CMK (cell line): ENCODE results near the gene TBC1D14.
"Not testable (repeated sequence)": the region's sequence is repeated elsewhere in the genome, so short reads cannot be mapped to it uniquely, and the experiment has no call there.

Experiments used
- DNase-seq: peaks from one replicate; pipeline ENCODE4 v3.0.0-alpha.2; 2010; ENCODE audit warnings: low read depth

TBC1D14 gene

GRCh38 chr4:6972911-6973310 is 63.3 kb downstream of the TBC1D14 start:
- no peak for DNase-seq

GRCh38 chr4:6974138-6974848 is 64.7 kb downstream of the TBC1D14 start:
- DNase-seq, result peak; percentile 52

DNA sequence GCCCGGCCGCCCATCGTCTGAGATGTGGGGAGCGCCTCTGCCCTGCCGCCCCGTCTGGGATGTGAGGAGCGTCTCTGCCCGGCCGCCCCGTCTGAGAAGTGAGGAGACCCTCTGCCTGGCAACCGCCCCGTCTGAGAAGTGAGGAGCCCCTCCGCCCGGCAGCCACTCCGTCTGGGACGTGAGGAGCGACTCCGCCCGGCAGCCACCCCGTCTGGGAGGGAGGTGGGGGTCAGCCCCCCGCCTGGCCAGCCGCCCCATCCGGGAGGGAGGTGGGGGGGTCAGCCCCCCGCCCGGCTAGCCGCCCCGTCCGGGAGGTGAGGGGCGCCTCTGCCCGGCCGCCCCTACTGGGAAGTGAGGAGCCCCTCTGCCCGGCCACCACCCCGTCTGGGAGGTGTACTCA is 68.2 kb downstream of the TBC1D14 start:
- not testable (repeated sequence) for DNase-seq

DNA sequence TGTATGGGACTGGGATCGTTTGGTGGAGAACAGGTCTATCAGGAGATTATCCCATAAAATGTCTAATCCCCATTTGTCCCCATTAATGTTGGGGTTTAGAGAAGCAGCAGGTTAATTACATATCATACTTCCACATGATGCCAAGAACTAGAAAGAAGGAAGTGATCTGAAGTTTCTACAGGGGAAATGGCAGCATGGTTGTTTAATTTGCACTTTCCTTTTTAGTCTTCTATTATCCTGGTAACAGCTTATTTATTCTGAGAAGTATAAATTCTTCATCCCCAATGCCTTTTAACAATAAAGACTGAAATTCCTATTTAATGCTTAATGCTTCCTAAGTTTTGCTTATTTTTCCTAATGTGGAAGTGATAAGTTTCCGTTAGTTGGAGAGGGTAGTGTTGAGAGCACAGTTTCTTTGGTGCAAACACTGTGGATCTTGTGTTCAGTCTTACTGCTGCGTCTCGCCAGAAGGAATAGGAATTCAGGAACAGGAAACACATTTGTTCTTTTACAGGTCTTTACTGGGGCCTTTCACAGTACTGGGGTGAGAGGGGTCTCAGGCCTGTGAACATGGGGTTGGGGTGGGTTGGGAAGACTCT is 74.0 kb downstream of the TBC1D14 start:
- no peak for DNase-seq

DNA sequence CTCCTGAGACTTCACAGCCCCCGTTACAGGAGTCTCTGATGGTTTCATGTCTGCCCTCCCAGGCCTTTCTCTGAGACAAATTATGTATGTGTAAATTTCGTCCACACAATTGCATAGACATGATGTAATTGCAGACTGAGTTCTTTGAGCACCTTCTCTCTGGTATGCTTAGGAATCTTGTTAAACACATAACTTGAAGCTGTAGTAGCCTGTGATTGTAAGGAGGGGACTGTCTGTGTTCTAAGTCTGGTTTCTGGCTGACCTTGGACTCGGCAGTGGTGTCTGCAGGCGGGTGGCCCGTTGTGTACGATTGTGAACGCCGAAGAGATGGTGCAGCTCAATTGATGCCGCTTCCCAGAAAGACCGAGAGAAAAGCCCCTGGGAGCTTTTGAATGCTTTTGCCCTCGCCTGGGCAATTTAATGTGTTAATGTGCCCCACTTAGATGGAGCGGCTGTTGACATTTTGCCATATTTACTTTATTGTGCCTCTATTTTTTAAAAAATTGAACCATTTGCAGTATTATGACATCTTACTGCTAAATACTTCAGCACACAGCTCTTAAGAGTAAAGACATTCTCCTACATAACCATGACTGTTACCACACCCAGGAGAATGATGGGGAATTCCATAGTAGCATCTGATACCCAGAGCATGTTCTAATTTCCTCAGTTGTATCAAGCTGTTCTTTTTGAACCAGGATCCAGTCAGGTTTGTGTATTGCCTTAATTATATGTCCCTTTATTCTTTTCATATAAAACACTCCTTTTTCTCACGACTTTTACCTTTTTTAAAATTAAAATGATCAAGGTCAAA is 75.2 kb downstream of the TBC1D14 start:
- DNase-seq, result no peak

DNA sequence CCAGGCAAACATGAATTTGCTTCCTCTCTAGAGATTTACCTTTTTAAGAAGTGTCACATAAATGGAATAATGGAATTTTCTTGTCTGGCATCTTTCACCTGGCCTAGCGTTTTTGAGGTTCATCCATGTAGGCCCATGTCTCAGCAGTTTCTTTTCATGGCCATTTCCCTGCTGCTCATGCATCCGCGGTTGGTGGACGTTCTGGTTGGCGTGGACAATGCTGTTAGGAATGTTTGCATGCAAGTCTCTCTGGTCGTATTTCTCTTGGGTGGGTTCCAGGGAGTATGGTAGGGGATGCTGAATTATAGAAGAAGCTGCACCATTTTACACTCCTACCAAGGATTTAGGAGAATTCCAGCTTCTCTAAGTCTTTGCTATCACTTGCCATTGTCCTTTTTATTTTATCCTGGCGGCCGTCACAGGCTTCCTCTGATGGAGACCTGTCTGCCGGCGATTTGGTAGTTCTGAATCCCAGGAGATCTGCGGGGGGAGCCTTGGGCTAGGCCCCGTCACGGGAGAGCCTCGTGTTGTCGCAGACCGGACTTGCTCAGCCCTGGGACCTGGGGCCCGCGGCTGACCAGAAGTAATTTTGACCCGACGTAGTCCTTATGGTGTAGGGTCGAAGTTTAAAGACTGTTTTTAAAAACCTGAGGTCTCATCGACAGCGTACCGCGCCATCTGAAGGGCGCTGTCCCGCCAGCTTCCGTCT is 76.6 kb downstream of the TBC1D14 start:
- DNase-seq, result peak; percentile 24

GRCh38 chr4:6986781-6987587 is 77.4 kb downstream of the TBC1D14 start:
- peak; percentile 79 for DNase-seq

- DNase-seq, result no peak
These were observed 77.9 kb downstream of the TBC1D14 start for GRCh38 chr4:6987588-6987961.

- DNase-seq, result peak; percentile 9
These were observed 78.5 kb downstream of the TBC1D14 start for GRCh38 chr4:6988016-6988715.

- no peak for DNase-seq
These were observed 79.8 kb downstream of the TBC1D14 start for GRCh38 chr4:6989331-6989923.

GRCh38 chr4:6990661-6991060 is 81.0 kb downstream of the TBC1D14 start:
- DNase-seq, result no peak

- no peak for DNase-seq
These were observed 81.6 kb downstream of the TBC1D14 start for GRCh38 chr4:6991249-6991648.

GRCh38 chr4:6991771-6992557 is 82.3 kb downstream of the TBC1D14 start:
- no peak for DNase-seq

- no peak for DNase-seq
These were observed 83.4 kb downstream of the TBC1D14 start for GRCh38 chr4:6992728-6993677.

GRCh38 chr4:6996481-6996880 is 86.9 kb downstream of the TBC1D14 start:
- no peak for DNase-seq

DNA sequence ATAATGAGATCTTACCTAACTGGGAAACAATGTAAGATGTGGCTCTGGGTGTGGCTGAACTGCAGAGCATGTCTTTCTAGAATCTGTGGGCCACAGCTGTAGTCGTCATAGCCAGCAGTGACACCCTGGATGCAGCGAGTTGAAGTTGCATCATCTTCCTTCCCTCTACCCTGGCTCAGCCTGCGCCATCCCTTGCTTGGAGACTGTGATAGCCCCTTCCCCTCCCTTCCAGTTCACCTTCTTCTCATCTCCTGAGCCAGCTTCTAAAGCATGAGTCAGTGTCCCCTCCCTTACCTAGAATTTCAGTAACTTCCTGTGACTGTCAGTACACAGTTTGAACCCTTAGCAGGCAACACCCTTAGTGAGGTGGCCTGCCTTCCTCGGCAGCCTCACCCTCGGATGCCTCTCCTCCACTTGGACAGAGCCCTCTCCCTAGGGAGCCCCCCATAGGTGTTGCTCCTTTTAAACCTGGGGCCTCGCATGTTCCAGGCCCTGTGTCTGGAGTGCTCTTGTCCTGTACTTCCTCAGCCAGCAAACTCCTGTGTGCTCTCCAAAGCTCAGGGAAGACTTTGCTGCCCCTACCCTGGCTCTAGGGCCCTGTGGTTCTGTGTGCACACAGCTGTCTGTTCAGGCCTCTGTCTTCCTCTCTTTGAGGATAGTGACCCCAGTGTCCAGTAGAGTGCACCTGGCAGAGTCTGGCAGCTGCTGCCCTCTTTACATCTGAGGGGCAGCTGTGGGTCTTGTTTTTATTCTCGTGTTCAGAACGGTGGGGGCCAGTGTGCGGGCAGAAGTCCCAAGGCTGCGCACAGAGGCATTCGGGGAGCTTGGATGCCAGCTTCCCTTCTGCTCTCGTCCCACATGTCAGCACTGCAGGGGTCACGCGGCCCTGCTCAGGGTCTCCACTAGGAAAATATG is 89.8 kb downstream of the TBC1D14 start:
- DNase-seq, result no peak

DNA sequence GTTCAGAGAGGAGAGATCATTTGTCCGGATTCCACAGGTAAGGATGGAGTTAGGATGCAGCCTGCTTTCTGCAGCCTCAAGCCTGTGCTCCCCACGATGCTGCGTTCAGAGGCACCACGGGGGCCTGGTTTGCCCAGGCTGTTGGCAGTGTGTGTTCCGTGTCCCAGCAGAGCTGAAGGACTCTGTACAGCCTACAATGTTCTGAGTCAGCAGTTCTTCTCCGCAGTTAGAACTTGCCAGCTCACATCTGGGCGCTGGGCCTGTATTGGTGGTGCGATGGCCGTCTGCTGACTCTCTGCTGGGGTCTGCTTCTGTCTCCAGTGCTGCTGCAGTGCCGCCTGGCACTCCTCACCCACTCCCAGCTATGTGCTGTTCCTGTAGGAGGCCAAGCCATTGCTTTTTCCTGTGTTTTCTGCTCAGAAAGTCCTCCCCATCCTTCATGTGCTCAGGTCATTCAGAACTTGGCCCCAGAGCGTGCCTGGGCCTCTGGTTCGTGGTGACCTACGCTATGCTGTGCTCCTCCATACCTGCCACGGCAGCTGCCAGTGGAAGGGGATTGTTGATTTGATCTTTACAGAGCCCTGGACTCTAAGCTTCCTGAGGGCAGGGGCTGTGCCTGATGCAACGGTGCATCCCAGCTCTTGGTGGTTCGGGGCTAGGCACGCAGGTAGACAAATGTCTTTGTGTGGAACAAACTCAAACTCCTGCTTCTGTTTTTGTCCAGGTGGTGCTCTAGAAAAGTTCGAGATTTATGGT is 91.0 kb downstream of the TBC1D14 start:
- DNase-seq, result no peak
